WI38 (cell line): ENCODE measurements around the gene S100A3.

ENCODE experiments used
- H3K4me3 ChIP-seq: 2 replicates; pipeline ENCODE4 v1.5.1; 2011; ENCODE audit warnings: low read depth, mild to moderate bottlenecking, control low read depth, low read length
- CTCF ChIP-seq: IDR thresholded peaks from 2 replicates; pipeline ENCODE4 v1.5.1; 2012; ENCODE audit warnings: low read depth, mild to moderate bottlenecking, control low read depth, low read length

S100A3 gene

GRCh38 chr1:153538315-153538821 lies 10.7 kb downstream of the S100A3 start:
- TF ChIP-seq CTCF: no peak
- no peak overlapping the region for H3K4me3 ChIP-seq

DNA sequence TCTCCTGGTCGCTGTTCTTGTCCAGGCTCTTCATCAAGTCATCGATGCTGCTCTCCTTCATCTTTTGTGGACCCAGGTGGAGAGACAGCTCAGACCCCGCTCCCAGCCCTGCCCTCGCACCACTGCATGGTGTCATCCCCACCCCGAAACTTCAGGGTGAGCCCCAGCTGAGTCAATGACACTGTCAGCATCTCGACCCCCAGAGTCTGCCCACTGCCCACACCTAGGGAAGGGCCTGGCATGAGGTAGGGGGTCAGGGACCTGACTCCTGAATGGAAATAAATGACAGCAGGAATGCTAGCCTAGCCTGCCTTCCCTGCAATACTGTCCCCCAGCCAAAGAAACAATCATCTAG lies 11.7 kb downstream of the S100A3 start:
- no peak for TF ChIP-seq CTCF
- no peak overlapping the region for H3K4me3 ChIP-seq

DNA sequence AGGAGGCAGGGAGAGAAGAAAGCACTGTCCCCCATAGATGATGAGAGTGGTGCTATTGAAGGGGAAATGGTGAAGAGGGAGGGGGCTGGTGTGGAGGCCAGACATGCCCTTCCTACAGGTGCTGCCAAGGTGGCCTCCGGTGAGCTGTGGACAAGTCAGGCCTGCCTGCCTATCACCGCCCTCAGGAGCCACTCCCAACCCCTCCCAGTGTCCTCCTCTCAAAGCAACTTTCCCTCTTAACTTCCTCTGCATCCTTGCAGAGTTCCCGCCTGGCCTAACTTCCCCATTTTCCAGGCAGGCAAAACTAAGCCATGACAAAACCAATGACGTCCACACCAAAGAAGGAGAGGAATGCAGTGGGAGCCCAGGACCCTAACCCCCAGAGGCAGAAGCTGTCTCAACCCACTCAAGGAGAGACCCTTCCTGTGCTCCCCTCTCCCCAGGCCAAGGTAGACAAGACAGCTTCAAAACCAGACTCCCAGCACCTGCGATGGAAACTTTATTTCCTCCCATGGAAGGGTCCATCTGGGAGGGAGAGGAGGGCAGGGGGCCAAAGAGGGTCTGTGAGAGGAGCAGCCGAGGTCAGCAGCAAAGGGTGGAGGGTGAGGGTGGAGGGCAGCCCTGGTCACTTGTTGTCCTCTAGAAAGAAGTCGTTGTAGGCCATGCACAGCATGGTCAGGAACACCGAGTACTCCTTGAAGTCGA lies 12.2 kb downstream of the S100A3 start:
- no peak for TF ChIP-seq CTCF
- H3K4me3 ChIP-seq: peak overlapping the region; percentile 99

GRCh38 chr1:153536012-153536670 lies 12.9 kb downstream of the S100A3 start:
- TF ChIP-seq CTCF: no peak
- H3K4me3 ChIP-seq: peak overlapping the region; percentile 99

- no peak for TF ChIP-seq CTCF
- H3K4me3 ChIP-seq: peak within 1 kb of the TSS; percentile 99
These were observed 13.6 kb downstream of the S100A3 start, which contains the start of gene S100A6 for GRCh38 chr1:153535242-153536011. S100A6 (minus strand) TSS chr1:153535991; CDS start chr1:153535339, 652 bp downstream.

DNA sequence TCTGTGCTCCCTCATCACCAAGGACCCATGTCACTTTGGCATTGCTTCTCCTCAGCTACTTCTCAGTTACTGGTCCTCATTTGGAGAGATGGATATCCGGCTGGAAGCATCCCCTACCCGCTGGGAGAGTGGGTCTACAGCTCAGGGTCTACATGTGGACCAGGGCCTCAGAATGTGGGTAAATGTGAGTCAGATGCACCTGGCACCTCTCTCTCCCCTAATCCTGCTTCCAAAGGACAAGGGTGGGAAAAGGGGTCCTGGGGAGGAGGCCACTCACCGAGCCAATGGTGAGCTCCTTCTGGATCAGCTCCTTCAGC lies 14.2 kb downstream of the S100A3 start:
- no peak for TF ChIP-seq CTCF
- H3K4me3 ChIP-seq: peak overlapping the region; percentile 99
